Measurements from ENCODE around the gene TRPT1.

TRPT1 gene

GRCh38 chr11:64230171-64230984 is 4.4 kb upstream of the TRPT1 start, which contains the start of gene DNAJC4:
TSS of gene DNAJC4 (plus strand) at chr11:64230548. CDS start at chr11:64230855, 307 bp downstream.
- peak; percentile 78 for DNase-seq (ENCODE audit: low read depth)

DNA sequence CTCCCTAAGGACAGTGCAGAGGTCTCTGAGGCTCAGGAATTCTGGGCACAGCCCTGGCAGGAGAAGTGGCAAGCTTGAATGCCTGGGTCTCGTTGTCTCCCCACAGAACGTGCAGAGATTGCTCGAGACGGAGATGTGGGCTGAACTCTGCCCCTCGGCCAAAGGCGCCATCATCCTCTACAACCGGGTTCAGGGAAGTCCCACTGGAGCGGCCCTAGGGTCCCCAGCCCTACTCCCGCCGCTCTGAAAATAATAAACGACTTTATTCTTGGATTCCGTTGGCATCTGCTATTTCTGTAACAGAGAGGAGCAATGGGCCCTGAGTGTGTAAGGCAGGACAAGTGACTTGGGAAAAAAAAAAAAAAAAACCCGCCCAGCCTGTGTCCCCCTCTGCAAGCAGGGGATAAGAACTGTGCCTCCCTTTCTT is 3.8 kb upstream of the TRPT1 start:
- no peak for DNase-seq (ENCODE audit: low read depth)

GRCh38 chr11:64229090-64229743 is 3.2 kb upstream of the TRPT1 start:
- DNase-seq (ENCODE audit: low read depth): no peak

DNA sequence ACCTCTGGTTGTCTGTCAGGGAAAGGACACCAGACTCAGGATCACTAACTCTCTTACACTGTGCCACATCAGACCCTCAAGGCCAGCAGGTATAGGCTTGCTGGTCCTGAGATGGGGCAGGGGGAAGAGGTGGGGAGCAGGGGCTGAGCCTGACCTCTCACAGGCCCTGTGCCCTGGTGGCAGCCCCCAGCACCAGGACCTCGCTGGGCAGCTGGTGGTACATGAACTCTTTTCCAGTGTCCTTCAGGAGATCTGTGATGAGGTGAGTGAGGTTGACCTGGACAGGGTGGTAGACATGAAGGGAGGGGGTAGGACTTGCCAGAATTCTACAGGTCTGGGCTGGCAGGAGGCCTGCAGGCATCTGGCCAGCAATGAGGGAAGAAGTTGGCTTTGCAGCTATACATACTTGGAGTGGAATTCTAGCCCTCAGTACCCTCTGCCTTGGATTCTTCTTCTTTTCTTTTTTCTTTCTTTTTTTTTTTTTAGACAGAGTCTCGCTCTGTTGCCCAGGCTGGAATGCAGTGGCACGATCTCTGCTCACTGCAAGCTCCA is 1.5 kb upstream of the TRPT1 start:
- no peak for DNase-seq (ENCODE audit: low read depth)

GRCh38 chr11:64226507-64227051 is 593 bp upstream of the TRPT1 start:
- no peak for DNase-seq (ENCODE audit: low read depth)

DNA sequence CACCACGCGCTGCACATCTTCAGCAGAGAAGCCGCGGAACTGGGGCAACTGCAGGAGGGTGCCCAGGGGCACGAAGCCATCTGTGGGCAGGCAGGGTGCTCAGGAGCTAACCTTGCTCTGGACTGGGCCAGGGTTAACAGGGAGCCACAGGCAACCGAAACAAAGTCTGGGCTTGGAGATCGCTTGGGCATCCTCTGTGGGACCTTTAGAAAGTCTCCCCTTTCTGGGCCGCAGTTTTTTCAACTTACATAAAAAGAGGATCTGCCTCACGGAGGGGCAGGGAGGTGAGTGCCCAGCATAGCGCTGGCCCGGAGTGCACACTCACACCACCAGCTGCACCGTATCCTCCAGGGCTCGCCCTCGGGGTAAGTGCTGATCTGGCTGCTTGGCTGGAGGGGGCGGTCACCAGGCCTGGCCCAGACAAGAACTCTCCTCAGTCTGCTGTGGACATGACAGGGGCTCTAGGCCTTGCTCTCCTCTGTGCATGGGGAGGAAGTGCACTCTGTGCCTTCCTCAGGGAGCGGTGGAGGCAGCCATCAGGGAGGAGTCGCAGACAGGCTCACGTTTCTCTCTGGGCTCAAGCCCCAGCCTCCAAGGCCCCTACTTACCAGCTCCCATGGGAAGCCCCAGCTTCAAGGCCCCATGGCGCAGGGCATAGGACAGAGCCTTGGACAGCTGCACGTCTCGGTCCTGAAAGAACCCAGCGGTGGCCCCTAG is 937 bp downstream of the TRPT1 start:
- no peak for DNase-seq (ENCODE audit: low read depth)

DNA sequence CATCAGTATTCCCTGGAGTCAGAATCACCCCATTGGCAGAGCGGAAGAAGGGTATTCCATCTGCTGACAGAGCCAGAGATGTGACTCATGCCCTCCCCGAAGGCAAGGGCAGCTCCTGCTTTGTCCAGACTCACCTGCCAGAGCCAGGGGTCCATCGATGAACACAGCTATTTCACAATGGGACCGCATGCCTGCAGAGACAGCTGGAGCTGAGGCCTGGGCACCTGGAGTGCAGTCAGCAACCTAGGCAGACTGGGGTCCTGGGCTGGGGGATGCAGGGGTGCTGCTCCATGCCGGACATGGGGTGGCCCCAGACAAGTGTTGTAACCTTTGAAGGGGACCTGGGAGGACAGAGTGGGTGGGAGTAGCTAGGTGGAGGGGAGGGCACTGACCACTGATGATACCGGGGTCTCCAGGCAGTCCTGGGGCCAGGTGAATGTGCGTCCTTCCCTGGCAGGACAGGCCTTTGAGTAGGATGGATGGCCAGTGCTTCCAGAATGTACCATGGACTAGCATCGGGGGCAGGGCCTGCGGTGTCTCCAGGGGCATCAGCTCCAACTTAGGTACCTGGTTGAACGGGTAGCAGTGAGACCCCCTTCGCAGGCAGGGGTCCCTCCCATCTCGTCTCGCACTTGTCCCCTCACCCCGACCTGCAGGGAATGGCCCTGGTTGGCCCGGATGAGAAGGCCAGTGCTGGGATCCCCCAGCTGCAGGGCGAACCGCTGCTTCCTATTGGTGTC is 1.7 kb downstream of the TRPT1 start:
- no peak for DNase-seq (ENCODE audit: low read depth)

- no peak for DNase-seq (ENCODE audit: low read depth)
Observed at GRCh38 chr11:64223001-64223651, 2.9 kb downstream of the TRPT1 start.

DNA sequence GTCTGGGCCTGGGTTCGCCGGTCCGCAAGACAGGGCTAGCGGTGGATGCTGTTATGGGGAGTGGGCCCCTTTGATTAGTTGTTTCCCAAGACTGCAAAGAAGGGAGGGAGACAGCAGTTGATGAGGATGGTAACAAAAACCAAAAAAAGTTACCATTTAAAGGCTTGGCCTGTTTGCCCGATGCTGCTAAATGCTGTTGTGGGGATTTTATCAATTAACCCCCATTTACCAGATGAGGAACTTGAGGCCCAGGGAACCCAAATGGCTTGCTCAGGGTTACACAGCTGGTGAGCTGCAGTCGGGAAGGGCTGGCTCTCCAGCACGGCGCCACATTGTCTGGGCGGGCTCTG is 3.4 kb downstream of the TRPT1 start:
- DNase-seq (ENCODE audit: low read depth): no peak

DNA sequence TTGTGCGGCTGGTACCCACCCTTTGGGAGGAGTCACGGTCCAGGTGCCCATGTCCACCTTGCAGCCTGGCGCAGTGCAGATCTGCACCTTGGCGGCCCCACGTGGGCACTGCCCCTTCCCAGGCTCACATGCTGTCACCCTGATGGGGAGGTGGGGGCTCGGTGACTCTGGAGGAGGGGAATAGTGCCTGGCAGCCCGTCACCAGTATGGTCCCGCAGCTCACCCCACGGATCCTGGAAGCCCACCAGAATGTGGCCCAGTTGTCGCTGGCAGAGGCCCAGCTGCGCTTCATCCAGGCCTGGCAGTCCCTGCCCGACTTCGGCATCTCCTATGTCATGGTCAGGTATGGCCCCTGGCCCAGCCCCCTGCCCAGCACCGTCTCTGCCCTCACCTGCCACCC is 5.2 kb downstream of the TRPT1 start:
- no peak for DNase-seq (ENCODE audit: low read depth)

GRCh38 chr11:64220271-64220670 is 5.7 kb downstream of the TRPT1 start:
- DNase-seq (ENCODE audit: low read depth): no peak

GRCh38 chr11:64219755-64220154 is 6.2 kb downstream of the TRPT1 start:
- DNase-seq (ENCODE audit: low read depth): no peak

DNA sequence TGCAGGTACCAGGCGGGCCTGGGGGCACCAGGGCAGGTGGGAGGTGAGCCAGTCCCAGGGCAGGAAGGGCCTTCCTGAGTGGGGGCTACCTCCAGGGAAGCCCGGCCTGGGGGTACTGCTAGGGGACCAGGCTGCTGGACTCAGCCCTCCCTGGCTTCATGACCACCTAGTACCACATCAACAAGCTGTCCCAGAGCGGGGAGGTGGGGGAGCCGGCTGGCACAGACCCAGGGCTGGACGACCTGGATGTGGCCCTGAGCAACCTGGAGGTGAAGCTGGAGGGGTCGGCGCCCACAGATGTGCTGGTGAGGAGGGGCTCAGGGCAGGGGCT is 6.7 kb downstream of the TRPT1 start:
- DNase-seq (ENCODE audit: low read depth): no peak

- no peak for DNase-seq (ENCODE audit: low read depth)
Observed at GRCh38 chr11:64218628-64219353, 7.2 kb downstream of the TRPT1 start.

DNA sequence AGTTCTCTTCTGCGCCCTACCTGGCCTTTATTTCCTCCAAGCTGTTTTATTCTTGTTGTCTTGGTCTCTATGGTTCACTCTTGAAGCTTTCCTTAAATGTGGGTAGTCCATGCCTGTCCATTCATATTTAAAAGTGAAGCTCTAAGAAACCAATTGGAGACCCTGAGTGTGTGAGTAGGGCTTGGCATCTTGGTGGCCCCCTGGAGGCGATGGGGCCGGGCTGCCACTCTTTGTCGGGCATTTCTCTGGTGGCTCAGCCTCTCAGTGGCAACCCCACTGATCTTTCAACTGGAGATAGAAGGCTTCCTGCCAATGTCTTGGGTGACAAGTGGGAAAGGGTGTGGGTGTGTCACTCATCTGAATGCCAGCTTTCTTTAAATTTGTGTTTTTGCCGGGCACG is 9.1 kb downstream of the TRPT1 start:
- no peak for DNase-seq (ENCODE audit: low read depth)

DNA sequence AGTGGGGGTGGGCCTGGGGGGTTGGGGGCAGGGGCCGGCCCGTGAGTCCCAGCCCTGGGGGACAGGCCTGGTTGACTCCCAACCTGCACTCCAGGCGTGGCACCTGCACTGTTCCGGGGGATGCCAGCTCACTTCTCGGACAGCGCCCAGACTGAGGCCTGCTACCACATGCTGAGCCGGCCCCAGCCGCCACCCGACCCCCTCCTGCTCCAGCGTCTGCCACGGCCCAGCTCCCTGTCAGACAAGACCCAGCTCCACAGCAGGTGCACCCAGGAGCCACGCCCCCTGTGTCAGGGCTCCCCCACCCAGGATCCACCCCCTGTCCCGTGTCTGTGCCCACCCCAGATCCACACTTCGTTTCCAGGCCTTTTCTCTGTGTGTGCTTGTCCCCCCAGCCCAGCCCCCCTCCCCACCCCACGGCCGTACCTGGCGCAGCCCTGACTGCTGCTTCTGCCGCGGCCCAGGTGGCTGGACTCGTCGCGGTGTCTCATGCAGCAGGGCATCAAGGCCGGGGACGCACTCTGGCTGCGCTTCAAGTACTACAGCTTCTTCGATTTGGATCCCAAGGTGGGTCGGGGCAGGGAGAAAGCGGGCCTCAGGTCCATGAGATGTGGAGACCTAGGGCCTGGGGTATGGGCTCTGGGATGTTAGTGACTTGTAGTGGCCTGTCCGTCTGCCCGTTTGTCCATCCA is 14.7 kb downstream of the TRPT1 start:
- DNase-seq (ENCODE audit: low read depth): no peak

DNA sequence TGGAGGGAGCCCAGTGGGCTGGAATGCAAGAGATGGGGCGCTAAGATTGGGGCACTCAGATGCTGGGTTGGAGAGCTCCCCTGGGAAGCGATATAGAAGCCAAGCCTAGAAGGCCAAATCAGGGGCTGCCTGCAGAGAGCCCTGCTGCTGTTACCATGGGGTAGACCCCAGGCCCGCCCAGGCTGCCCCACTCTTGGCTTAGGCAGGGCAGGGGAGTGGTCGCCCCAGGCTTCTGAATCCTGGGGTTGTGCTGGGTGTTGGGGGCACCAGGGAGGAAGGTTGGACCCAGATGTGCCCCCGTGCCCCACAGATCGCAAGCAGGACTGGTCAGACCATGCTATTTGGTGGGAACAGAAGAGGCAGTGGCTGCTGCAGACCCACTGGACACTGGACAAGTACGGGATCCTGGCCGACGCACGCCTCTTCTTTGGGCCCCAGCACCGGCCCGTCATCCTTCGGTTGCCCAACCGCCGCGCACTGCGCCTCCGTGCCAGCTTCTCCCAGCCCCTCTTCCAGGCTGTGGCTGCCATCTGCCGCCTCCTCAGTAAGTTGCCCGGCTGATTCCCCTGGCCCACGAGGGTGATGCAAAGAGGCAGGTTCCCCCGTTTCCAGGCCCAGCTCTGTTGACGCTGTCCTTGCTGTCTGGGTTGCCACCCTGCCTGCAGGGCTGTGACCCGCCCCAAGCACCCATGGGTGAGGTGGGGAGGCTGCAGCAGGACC is 15.5 kb downstream of the TRPT1 start:
- DNase-seq (ENCODE audit: low read depth): no peak

- no peak for DNase-seq (ENCODE audit: low read depth)
Observed at GRCh38 chr11:64209563-64209843, 16.5 kb downstream of the TRPT1 start.

DNA sequence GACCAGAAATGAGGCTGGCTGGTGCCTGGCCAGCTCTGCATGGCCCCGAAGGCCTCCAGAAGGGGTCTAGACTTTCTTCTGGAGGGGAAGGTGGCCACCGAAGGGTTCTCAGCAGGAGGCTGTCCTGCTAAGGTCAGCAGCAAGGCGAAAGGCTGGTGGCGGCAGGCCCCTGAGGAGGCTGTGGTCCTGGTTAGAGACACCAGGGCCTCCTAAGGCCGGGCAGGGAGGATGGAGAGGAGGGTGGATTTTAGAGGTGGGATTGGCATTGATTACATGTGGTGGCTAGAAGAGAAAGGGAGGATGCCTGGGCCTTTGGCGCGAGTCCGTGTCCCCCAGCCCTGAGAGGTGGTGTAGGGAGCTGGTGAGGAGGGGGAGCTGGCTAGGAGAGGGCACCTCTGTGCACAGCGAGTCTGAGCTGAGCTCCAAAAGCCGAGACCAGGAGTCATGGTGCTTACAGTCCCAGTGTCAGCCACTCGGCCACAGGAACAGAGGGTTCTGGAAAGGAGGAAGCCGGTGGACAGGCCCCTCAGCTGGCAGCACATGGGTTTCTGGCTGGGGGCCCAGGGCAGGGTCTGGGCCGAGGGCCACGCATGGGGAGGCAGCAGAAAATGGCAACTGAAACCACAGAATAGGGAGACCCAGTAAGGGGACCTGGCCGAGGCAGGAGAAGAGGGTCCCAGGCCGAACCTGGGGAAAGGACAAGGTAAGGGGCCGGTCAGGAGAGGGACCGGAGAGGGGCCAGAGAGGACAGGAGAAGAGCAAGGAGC is 17.0 kb downstream of the TRPT1 start:
- DNase-seq (ENCODE audit: low read depth): no peak

Measured in activated T-helper 1 cell treated with Interleukin-2 at 50 U/mL for 16 hours (primary cell).